ENCODE data around the gene HS2ST1. TPM values are rescaled to one million over a fixed set of nuclear protein-coding genes. Genes with fewer than 3 reads are reported as not detected.

HS2ST1 gene
- total RNA-seq, 2 donors from 2014 or later = 11.5 to 11.7 TPM

GRCh38 chr1:87115317-87115890, 201.0 kb downstream of the HS2ST1 start:
- Histone ChIP-seq H3K4me1 (replicated peaks) (no peaks in the 10 kb centered on the region), H3K9me3 (no peaks in the 10 kb centered on the region), H3K27me3 (replicated peaks; ENCODE audit: insufficient read depth) (no peaks in the 10 kb centered on the region), H3K36me3 (no peaks in the 10 kb centered on the region), H3K4me3 (no peak overlapping the region), H3K27ac (no peak overlapping the region)
- TF ChIP-seq POLR2AphosphoS5 (IDR thresholded peaks at IDR 0.05) (no peak), POLR2A (IDR thresholded peaks at IDR 0.05) (no peak), CTCF (IDR thresholded peaks at IDR 0.05) (no peak)
- 66% methylated on average over 3 of the region's 3 CpGs for WGBS
- intact Hi-C loops (cut with DNase I) = no loop called here
- no peak for DNase-seq (ENCODE audit: low spot score)

- no peak overlapping the region for H3K4me3 ChIP-seq
- no peaks in the 10 kb centered on the region for H3K27me3 ChIP-seq (replicated peaks; ENCODE audit: insufficient read depth)
- no peak for TF ChIP-seq POLR2A (IDR thresholded peaks at IDR 0.05)
- TF ChIP-seq POLR2AphosphoS5 (IDR thresholded peaks at IDR 0.05) = no peak
- no peak for TF ChIP-seq CTCF (IDR thresholded peaks at IDR 0.05)
- H3K9me3 ChIP-seq = no peaks in the 10 kb centered on the region
- H3K4me1 ChIP-seq (replicated peaks) = no peaks in the 10 kb centered on the region
- 78% methylated on average over 3 of the region's 3 CpGs for WGBS
- intact Hi-C loops (cut with DNase I) = no loop called here
- DNase-seq (ENCODE audit: low spot score) = no peak
- H3K27ac ChIP-seq = no peak overlapping the region
- no peaks in the 10 kb centered on the region for H3K36me3 ChIP-seq
Measured at GRCh38 chr1:87115891-87116290, 201.5 kb downstream of the HS2ST1 start.

- H3K9me3 ChIP-seq = no peaks in the 10 kb centered on the region
- H3K27me3 ChIP-seq (replicated peaks; ENCODE audit: insufficient read depth) = no peaks in the 10 kb centered on the region
- no peaks in the 10 kb centered on the region for H3K4me1 ChIP-seq (replicated peaks)
- intact Hi-C loops (cut with DNase I) = no loop called here
- H3K36me3 ChIP-seq = no peaks in the 10 kb centered on the region
- no peak for TF ChIP-seq POLR2A (IDR thresholded peaks at IDR 0.05)
- no peak for TF ChIP-seq POLR2AphosphoS5 (IDR thresholded peaks at IDR 0.05)
- TF ChIP-seq CTCF (IDR thresholded peaks at IDR 0.05) = no peak
- WGBS = 85% methylated on average over 7 of the region's 7 CpGs
- no peak for DNase-seq (ENCODE audit: low spot score)
- H3K27ac ChIP-seq = no peak overlapping the region
- no peak overlapping the region for H3K4me3 ChIP-seq
Measured at GRCh38 chr1:87117761-87118368, 203.4 kb downstream of the HS2ST1 start.

GRCh38 chr1:87119541-87120140, 205.2 kb downstream of the HS2ST1 start:
- no peak for TF ChIP-seq POLR2AphosphoS5 (IDR thresholded peaks at IDR 0.05)
- no peak for TF ChIP-seq CTCF (IDR thresholded peaks at IDR 0.05)
- TF ChIP-seq POLR2A (IDR thresholded peaks at IDR 0.05) = no peak
- Histone ChIP-seq H3K36me3 (no peaks in the 10 kb centered on the region), H3K27me3 (replicated peaks; ENCODE audit: insufficient read depth) (no peaks in the 10 kb centered on the region), H3K9me3 (no peaks in the 10 kb centered on the region), H3K27ac (no peak overlapping the region), H3K4me1 (replicated peaks) (no peaks in the 10 kb centered on the region), H3K4me3 (no peak overlapping the region)
- no peak for DNase-seq (ENCODE audit: low spot score)
- intact Hi-C loops (cut with DNase I) = no loop called here
- WGBS = 91% methylated on average over 5 of the region's 5 CpGs

- no peak overlapping the region for H3K4me3 ChIP-seq
- 88% methylated on average over 2 of the region's 2 CpGs for WGBS
- no peaks in the 10 kb centered on the region for H3K4me1 ChIP-seq (replicated peaks)
- H3K36me3 ChIP-seq = no peaks in the 10 kb centered on the region
- intact Hi-C loops (cut with DNase I) = no loop called here
- H3K27ac ChIP-seq = no peak overlapping the region
- H3K9me3 ChIP-seq = no peaks in the 10 kb centered on the region
- DNase-seq (ENCODE audit: low spot score) = no peak
- TF ChIP-seq POLR2A (IDR thresholded peaks at IDR 0.05) (no peak), CTCF (IDR thresholded peaks at IDR 0.05) (no peak), POLR2AphosphoS5 (IDR thresholded peaks at IDR 0.05) (no peak)
- no peaks in the 10 kb centered on the region for H3K27me3 ChIP-seq (replicated peaks; ENCODE audit: insufficient read depth)
Measured at GRCh38 chr1:87120779-87121178, 206.3 kb downstream of the HS2ST1 start.
